HG03045 (cell line): ENCODE results near the gene EVI5L.

Experiments
- ATAC-seq: cut with Tn5 transposase; IDR thresholded peaks from one replicate; pipeline ENCODE4 v1.9.1; 2021; ENCODE audit warnings: mild to moderate bottlenecking, moderate library complexity; ENCODE audit not compliant: unreplicated experiment

The EVI5L gene

GRCh38 chr19:7859831-7860713 lies 30.1 kb downstream of the EVI5L start:
- no peak for ATAC-seq

- ATAC-seq = no peak
These were observed 30.9 kb downstream of the EVI5L start for GRCh38 chr19:7860714-7861618.

GRCh38 chr19:7861619-7862412 lies 31.8 kb downstream of the EVI5L start:
- ATAC-seq = no peak

GRCh38 chr19:7862413-7862951 lies 32.5 kb downstream of the EVI5L start:
- ATAC-seq = no peak

- no peak for ATAC-seq
These were observed 33.3 kb downstream of the EVI5L start for GRCh38 chr19:7863157-7863970.

GRCh38 chr19:7863971-7864689 lies 34.1 kb downstream of the EVI5L start:
- no peak for ATAC-seq

GRCh38 chr19:7864690-7865074 lies 34.7 kb downstream of the EVI5L start:
- no peak for ATAC-seq

GRCh38 chr19:7865262-7865911 lies 35.4 kb downstream of the EVI5L start:
- no peak for ATAC-seq

GRCh38 chr19:7866399-7867091 lies 36.5 kb downstream of the EVI5L start:
- ATAC-seq = no peak

GRCh38 chr19:7867092-7867844 lies 37.2 kb downstream of the EVI5L start:
- no peak for ATAC-seq

GRCh38 chr19:7868326-7868670 lies 38.3 kb downstream of the EVI5L start:
- ATAC-seq = no peak

GRCh38 chr19:7868671-7869452 lies 38.8 kb downstream of the EVI5L start:
- ATAC-seq = peak; percentile 56

GRCh38 chr19:7869453-7869909 lies 39.5 kb downstream of the EVI5L start:
- ATAC-seq = peak; percentile 54

GRCh38 chr19:7869910-7870511 lies 40.0 kb downstream of the EVI5L start:
- ATAC-seq = no peak

GRCh38 chr19:7870571-7871436 lies 40.8 kb downstream of the EVI5L start:
- ATAC-seq = no peak
